HG02973 (cell line): ENCODE results near the gene ADCY1.

Experiments used
- ATAC-seq: cut with Tn5 transposase; IDR thresholded peaks from one replicate; pipeline ENCODE4 v1.9.1; 2021; ENCODE audit warnings: moderate library complexity; ENCODE audit not compliant: unreplicated experiment

ADCY1 gene

GRCh38 chr7:45623157-45623556 lies 49.0 kb downstream of the ADCY1 start:
- ATAC-seq, result no peak

DNA sequence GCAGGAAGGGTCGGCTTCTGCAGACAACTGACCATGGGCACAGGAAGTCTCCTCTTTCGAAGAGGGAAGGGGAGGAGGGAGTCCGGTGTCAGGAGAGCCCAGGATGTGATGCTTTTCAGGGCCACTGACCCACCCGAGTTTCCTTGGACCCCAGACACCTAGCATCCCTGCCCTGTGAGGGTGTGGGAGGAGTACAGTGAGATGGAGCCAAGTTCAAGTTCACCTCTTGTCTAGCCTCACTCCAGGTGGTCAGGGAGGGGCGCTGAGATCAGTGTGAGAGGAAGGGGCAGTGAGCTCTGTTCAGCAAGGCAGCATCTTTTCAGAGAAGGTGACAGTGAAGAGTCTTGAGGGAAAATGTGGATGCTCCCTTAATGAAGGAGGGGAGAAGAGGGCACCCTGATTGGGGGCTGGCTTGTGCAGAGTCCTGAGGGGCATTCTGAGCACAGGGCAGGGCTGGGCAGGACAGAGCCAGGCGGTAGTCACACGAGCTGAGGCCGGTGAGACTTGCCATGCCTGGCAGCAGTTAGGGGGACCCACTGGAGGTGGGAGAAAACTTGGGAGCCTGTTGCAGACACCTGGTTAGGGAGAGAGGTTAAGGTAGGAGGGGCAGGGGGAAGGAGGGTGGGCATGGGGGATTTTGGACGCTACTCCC lies 49.7 kb downstream of the ADCY1 start:
- ATAC-seq, result no peak

GRCh38 chr7:45624392-45624760 lies 50.2 kb downstream of the ADCY1 start:
- no peak for ATAC-seq

DNA sequence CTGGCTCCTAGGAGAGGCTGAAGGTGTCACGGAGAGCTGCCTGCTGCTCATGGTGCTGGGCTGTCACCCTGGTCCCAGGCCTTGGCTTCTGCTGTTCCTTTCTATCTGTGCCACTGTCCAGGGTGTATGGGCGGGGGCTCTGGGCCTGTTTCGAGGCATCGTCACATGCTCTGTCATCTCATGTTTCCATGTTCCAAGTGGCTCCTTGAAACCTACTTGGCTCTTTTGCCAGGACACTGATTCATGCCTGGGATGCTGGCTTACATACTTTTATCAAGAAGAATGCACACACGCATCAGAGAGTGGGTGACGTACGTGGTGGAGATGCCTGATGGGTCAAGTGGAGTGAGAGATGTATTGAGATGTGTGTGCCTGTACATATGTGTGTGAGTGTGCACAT lies 50.9 kb downstream of the ADCY1 start:
- ATAC-seq, result no peak

GRCh38 chr7:45625714-45626440 lies 51.7 kb downstream of the ADCY1 start:
- ATAC-seq, result no peak

DNA sequence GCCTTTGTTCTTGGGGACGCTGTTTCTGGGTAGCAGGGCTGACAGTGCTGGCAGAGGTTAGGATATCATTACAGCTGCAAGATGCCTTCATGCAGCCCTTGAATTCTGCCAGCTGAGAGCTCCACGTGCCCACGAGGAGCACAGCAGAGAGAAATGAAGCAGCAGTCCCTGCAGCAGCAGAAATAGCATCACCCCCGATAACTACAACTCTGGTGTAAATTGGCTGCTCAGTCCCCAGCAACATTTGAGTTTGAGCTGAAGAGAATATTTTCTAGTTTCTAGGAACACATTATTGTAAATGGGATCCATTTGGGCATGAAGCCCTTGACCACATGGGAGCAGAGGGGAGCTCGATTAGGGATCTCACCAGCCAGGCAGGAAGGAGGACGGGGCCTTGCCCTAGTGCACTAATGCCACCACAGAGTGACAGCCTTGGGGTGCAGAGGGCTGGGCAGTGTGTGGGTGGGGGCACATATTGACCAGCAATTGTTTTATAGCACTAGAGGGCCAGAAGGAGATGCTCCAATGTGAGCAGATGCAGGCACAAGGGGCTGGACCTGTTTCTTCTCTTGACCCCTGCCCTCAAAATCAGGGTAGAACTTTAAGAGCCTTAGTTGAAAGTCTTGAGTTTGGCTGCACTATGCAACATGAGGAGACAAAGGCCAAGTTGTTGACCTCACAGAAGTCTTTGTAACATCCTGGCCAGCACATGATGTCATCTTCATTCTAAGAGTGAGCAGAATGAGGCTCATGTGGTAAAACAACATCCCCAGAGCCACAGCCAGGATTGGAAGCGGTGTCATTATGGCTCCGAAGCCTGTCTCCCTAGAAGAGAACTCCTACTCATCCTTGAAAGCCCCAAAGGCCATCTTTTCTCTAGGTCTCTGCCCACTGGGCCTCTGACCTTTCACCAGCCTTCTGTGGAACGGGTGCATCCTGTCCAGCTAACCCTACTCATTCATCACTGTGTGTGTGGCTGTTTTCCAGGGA lies 52.6 kb downstream of the ADCY1 start:
- no peak for ATAC-seq

DNA sequence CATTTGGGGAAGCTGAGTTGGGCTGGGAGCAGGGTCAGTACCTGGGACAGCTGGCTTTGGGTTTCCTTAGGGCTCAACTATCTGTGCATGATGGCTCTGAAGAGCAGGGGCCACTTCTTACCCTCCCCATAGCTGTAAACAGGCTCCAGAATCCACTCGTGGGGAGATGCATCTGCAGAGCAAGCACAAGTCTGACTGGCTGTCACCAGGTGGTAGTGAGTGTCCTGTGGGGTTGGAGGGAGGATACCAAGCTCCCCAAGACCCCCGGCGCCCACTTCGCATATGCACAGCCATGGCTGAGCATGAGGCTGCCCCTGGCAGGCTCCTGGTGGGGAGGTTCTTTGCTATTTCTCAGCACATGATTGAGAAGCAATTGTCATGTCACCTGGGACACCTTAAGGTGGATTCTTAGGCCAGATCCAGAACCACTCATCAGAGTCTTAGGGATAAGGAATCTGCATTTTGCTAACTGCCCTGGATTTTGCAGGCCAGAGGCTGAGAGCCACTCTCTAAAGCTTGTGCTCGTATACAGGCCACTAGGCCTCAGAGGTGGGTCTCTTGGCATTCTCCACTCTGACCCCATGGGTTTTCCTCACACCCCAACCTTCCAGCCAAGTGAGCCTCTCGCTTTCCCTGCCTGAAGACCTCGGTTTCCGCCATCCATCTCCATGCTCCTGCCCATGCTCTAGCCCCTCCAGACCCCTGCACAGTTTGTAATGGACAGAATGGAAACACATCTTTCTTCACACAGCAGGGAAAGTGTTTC lies 53.7 kb downstream of the ADCY1 start:
- no peak for ATAC-seq

GRCh38 chr7:45631569-45631968 lies 57.4 kb downstream of the ADCY1 start:
- ATAC-seq, result no peak

- no peak for ATAC-seq
These were observed 62.6 kb downstream of the ADCY1 start for GRCh38 chr7:45636733-45637132.

DNA sequence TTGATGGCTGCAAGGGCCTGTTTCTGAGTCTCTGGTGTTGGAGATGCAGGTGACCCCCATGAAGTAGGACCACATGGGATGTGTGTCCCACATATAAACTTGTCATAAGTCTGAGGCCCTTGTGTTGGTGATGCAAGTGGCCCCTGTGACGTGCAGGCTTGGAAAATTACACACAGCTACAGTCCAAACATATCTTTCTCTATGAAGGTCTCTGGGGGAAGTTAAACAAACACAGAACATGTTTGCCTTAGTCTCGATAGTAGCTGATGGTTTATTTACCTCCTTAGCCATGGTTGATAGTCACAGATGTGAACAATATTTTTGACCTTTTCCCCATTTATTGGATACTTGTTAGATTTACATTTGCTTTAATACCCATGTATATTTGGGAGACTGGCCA lies 64.7 kb downstream of the ADCY1 start:
- ATAC-seq, result no peak

DNA sequence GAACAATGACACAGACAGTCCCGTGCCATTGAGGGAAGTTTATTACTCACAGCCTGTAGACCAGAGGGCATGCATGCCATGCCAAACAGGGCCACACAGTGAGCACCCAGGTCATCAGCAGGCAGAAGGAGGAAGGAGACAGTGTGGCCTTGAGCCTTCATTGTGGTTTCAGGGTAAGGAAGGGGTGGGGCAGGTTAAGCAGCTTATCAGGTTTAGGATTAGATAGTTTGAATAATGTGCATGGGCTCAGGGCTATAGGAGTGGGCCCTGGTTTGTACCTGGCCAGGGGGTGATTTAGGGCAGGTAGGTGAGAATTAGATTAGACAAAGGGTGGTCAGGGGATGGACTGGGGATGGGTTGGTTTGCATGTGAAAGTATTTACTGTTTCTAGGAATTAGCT lies 67.9 kb downstream of the ADCY1 start:
- ATAC-seq, result no peak

GRCh38 chr7:45643630-45644029 lies 69.5 kb downstream of the ADCY1 start:
- ATAC-seq, result no peak

- no peak for ATAC-seq
These were observed 70.1 kb downstream of the ADCY1 start for GRCh38 chr7:45644237-45644636.

DNA sequence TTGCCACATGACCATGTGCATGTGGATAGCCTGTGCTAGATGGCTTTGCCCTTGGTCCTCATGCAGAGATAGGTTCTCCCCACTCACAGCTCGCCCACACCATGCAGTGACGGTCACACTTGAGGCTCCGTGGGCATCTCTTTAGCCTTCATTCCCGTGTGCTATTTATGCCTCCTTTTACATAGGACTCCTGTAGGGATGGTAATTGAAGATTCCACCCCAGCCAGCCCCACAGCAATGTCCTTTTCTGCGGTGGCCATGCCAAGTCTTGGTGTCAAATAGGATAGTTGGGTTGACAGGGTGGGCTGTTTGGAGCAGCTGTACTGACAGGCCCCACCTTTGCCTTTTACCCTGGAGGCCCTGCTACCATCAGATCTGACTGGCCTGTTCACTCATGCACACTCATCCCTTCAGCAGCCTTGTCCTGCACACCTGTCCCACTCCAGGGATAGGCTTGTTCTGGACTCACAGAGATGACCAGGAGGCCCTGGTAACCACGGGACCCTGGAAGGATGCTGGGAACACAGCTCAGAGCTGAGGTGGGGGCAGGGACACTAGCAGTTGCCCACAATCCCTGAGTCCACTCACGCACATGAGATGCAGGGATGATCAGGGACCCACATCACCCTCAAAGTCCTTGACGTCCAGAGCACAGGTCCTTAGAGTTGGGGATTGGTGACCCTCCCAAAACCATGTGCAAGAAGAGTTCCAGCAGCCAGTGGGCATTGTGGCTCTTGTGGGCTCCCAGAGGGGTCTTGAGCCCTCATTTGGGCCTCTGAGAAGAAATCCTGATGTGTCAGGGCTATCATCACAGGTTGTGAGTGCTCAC lies 71.2 kb downstream of the ADCY1 start:
- ATAC-seq, result no peak

DNA sequence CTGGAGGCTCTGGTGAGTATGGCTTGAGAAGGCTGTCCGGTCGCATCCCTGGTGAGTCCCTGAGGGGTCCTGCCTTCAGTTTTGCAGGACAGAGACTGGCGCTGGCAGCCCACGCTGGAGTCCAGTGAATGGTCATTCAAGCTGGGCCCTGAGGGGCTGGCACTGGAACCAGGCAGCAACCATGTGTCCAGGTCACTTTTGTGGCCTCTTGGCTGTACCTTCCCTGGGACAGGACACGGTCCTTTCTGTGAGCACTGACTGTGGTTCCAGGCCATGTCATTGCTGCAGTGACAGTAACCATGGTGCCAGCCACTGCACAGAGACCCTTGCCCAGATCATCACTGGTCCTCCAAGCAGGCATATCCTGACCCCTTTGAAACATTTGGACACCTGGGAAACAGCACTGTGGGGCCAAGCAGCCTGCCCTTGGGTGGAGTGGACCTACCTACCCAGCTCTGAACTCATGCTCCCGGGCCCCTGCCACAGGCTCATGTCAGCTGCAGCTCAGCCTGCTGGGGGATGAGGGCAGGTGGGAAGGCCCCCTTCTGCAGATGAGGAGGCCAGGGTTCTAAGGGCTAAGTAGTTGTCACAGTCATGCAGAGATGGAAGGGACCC lies 72.1 kb downstream of the ADCY1 start:
- no peak for ATAC-seq

DNA sequence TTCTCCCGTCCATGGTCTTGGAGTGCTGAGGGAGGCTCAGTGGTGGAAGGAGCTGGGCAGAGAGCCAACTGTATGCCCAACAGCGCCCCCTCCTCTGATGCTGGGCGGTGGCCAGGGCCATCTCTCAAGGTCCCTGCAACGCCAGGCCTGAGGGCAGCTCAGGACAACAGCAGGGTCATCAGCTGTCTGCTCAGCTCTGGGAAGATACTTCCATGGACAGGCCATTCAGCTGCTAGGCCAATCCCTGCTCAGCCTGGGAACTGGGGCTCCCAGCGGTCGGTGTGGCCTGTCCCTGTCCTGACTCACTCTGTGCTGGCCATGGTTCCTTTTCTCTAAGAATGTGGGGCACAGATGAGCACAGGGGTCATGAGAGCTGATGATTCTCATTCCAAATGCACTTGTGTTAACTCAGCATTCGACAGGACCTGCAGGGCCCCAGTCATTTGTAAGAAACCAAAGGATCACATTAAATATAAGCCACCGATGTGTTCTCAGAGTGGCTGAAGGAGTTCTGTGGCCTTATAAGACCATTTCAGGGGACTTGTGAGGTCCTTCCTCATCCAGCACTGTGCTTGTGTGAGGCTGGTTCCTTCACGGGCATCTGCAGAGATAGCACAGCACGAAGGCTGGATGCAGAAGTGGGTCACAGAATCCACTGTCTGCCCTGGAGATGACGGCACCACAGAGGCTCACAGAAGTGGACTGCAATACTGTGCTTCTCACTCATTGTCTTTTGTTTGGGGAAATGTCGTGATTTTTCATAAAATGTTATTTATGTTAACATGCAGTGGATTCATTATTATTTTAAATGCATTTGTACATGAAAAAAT lies 73.0 kb downstream of the ADCY1 start:
- no peak for ATAC-seq

GRCh38 chr7:45647967-45648670 lies 74.0 kb downstream of the ADCY1 start:
- ATAC-seq, result no peak

DNA sequence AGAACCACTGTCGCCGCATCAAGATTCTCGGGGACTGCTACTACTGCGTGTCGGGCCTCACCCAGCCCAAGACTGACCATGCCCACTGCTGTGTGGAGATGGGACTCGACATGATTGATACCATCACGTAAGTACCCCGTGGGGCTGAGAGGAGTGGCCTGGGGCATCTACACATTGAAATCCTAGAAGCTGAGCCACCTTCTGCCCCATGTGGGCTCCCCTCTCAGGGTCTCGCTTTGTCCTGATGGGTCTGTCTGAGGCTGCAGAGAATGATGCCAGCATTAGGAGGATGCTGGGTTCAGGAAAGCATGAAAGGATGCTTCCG lies 74.5 kb downstream of the ADCY1 start:
- ATAC-seq, result no peak
